ENCODE results near the gene GDPD4.
A peak's percentile ranks its signal among the peaks of the same experiment; 100 is the strongest.

Gene GDPD4

GRCh38 chr11:77204754-77205466 lies 96.6 kb downstream of the GDPD4 start:
- DNase-seq (ENCODE audit: low spot score): no peak

DNA sequence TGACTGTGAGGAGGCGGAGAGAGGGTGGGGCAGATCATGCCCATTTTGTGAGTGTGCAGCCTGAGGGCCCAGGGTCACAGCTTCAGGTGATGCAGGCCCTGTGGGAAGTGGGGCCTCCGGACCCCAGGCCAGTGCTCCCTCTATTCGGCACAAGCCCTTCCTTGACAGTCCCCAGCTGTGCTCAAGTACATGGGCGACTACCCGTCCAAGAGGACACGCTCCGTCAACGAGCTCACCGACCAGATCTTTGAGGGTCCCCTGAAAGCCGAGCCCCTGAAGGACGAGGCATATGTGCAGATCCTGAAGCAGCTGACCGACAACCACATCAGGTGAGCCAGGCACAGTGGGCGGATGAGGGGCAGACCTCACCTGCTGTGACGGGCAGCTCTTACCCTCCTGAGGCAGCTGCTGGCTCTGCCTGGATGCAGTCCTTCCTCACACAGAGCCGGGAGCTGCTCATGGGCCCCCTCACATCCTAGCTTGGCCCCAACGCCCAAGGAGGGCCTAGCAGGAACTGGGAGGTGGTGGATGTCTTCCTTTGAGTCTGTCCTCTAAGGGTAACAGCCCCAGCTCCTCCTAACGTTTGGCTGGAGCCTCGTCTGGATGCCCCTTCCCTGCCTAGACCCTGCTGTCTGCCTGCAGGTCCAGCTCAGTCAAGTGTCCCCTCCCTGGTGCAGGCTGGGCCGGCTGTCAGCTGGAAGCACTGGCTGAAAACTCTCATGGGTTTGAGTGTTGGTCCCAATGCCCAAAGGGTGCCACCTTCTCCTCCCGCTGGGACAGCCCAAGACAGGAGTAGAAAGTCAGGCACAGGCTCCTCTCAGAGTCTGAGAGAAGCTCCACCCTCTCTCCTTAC lies 97.4 kb downstream of the GDPD4 start:
- DNase-seq (ENCODE audit: low spot score): no peak

- no peak for DNase-seq (ENCODE audit: low spot score)
These were observed 98.3 kb downstream of the GDPD4 start for GRCh38 chr11:77202941-77203900.

DNA sequence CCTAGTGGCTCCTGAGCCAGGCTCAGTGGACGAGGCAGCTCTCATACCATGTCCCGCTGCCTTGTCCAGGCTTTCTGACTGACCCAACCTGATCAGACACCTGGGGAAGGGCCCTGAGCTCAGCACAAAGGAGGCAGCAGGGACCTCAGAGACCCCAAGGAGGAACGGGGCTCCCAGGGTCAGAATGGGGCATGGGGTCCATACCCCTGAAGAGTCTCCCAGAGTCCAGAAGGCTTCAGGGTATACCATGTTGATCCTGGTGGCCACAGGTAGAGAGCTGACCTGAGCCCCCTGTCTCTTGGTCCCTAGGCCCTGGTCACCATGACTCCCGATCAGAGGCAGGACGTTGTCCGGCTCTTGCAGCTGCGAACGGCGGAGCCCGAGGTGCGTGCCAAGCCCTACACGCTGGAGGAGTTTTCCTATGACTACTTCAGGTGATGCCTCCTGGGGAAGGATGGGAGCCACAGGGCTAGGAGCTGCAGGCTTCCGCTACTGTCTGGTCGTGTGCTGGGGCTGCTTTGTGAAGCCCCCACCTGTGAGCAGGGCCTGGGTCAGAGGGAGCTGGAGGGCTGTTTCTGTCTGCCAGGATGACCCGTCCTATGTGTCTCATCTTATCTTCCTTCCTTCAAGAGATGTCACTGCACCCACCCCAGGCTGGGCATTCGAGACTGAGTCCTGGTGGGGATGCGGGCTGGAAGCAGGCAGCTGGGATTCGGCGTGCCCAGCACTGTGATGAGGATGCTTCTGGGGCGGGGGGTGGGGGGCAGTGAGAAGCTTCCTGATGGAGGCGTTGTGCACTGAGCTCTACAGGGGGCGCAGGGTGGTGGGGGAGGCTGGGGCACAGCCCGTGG lies 99.3 kb downstream of the GDPD4 start:
- no peak for DNase-seq (ENCODE audit: low spot score)

DNA sequence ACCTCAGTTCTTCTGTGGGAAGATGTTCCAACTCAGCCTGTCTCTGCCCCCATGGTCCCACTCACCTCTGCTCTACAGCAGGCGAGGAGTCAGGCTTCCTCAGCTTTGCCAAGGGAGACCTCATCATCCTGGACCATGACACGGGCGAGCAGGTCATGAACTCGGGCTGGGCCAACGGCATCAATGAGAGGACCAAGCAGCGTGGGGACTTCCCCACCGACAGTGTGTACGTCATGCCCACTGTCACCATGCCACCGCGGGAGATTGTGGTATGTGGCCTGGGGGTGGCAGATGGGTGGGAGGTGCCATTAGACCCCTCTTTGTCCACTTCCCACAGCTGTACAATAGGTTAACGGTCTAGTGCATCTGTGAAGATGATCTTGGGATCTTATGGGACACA lies 100.1 kb downstream of the GDPD4 start:
- DNase-seq (ENCODE audit: low spot score): no peak

GRCh38 chr11:77200351-77201268 lies 100.9 kb downstream of the GDPD4 start:
- DNase-seq (ENCODE audit: low spot score): no peak

GRCh38 chr11:77199137-77199745 lies 102.2 kb downstream of the GDPD4 start:
- DNase-seq (ENCODE audit: low spot score): no peak

- peak; percentile 55 for DNase-seq (ENCODE audit: low spot score)
These were observed 103.0 kb downstream of the GDPD4 start for GRCh38 chr11:77198440-77198849.

DNA sequence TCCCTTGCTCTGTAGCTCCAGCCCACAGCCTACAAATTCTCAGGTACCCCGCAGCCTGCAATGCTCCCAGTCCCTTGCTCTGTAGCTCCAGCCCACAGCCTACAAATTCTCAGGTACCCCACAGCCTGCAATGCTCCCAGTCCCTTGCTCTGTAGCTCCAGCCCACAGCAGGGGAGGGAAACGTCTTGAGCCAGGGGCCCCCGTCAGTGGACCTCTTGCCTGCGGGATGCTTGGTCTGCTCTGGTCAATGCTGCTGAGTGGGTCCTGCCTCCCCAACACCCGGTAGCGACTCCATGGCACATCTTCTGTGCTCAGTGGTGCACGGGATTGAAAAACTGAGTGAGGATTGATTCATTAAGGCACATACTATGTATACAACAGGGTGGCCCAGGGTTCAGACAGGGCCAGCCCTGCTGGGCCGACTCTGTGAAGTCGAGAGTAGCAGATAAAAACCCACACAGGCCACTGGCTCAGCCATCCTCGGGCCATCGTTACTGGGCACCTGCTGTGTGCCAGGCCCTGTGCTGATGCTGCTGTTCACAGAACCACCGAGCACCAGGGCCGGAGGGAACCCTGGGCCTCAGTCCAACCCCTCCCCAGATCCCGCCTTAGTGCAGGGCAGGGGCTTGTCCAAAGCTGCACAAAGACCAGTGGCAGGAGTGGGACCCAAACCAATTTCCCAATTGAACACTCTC lies 103.7 kb downstream of the GDPD4 start:
- no peak for DNase-seq (ENCODE audit: low spot score)

- DNase-seq (ENCODE audit: low spot score): no peak
These were observed 104.5 kb downstream of the GDPD4 start for GRCh38 chr11:77196961-77197360.

DNA sequence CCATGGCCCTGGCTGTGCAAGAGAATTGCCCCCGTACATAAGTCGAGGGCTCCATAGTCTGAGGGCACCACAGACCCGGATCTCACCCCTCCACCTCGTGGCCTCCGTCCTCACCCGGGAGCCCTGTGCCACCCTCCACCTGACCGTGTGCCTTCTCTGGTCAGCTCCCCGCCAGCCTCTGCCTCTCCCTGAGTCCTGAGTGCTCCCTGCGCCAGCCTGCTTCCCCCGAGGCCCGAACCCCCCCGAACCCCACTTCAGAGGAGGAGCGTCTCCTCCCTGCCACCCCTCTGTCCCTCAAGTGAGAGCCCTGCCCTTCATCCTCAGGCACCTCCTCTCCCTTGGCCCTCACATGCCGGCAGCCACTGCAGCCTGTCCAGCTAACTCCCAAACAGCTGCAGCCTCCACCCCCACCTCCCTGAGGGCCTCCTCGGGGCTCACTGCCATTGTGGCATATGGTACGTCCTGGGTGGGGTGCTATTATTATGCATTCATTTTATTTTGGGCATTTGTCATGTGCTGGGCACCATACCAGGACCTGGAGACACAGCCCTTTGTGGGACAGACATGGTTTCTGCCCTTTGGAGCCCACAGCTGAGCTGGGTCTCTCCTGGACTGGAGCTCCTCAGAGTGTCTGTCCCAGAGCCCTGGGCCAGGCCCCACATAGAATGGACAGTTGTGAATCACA lies 106.3 kb downstream of the GDPD4 start:
- no peak for DNase-seq (ENCODE audit: low spot score)

GRCh38 chr11:77193911-77194830 lies 107.3 kb downstream of the GDPD4 start:
- DNase-seq (ENCODE audit: low spot score): no peak

DNA sequence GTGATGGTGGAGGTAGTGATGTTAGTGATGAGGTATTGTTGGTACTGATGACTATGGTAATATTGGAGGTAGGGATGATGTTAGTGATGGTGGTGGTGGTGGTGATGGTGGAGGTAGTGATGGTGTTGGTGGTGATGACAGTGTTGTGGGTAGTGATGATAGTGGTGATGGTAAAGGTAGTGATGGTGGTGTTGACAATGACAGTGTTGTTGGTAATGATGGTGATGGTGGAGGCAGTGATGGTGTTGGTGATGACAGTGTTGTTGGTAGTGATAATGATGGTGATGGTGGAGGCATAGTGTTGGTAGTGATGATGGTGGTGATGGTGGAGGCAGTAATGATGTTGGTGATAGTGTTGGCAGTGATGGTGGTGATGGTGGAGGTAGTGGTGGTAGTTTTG lies 108.3 kb downstream of the GDPD4 start:
- no peak for DNase-seq (ENCODE audit: low spot score)

- DNase-seq (ENCODE audit: low spot score): peak; percentile 70
These were observed 109.5 kb downstream of the GDPD4 start for GRCh38 chr11:77191823-77192495.

DNA sequence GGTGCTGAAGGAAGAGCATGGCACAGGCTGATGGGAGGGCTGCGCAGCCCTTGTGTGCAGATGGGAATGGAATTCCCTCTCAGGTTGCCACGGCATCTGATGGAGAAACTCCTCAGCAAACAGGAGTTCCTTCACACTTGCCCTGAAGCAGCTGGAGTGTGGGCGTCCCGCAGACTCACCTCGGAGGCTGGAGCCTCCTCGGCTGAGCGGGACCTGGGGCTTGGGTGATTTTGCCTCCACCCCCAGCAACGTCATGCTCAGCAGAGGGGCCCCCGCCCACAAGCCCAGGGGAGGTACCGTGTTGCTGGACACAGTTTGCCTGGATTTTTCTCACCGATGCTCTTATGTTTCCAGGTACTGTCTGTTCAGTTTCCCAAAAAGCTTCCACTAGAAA lies 110.1 kb downstream of the GDPD4 start:
- no peak for DNase-seq (ENCODE audit: low spot score)

DNA sequence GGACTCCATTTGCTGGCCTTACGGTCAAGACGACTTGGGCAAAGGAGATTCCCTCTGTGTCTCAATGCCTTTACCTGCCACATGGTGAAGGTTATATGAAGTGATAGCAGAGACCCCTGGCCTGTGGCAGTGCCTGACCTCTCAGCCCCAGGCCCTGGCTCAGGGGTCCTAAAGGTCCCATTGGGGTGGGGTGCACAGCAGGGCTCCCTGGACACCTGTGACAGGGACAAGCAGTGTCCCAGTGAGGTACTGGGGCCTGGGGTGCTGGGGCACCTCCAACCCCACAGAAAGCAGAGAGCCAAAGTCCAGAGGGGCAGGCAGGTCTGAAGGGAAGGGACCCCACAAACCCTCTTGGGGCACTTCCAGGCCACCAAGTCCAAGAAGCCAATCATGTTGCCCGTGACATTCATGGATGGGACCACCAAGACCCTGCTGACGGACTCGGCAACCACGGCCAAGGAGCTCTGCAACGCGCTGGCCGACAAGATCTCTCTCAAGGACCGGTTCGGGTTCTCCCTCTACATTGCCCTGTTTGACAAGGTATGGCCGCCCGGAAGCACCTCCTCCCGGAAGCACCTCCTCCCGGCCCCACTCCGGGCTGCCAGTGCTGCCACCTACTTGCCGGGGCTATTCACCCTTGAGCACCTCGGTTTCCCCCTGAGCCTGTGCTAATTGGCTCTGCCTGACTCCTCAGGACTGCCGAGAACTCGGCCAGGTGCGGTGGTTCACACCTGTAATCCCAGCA lies 111.0 kb downstream of the GDPD4 start:
- DNase-seq (ENCODE audit: low spot score): no peak

All from germinal center (tissue), 1 donor.